NCI-H2107 (cell line): Measurements from ENCODE around the gene HOXA4.
A peak's percentile ranks its signal among the peaks of the same experiment; 100 is the strongest.

ENCODE experiments used
- DNase-seq: peaks from one replicate; lab custom pipeline; 2025; lab: John Stamatoyannopoulos, UW

Gene HOXA4

GRCh38 chr7:27169658-27170425 lies 39.3 kb upstream of the HOXA4 start:
- DNase-seq: no peak

DNA sequence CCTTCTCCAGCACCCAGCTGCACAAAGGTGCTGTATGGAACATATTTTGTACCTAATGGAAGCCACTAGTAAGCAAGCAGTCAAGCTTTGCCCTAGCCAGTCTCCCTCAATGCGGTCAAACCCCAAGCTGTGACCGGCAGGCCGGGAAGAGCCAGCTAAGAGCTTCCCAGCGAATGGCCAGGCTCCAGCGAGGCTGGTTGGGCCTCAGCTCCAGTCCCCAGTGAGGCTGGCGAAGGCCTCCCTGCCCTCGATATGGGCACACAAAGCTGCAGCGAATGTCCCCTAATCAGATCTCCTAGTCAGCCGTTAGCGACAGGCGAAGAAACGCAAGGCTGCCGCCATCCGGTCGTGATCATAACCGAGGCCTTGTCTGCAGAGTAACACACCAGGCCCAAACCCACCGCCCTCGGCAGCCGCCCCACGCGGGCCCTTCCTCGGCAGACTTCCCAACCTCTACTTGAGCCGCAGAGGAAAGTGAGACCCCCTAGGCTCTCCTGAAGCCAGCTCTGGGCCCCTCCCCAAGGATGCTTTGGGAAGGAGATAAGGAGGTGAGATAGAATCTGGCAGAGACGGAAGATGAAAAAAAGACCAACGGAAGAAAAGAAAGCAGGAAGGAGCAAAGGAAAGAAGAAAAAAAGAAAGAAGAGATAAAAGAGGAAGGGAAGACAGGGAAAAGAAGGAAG lies 37.8 kb upstream of the HOXA4 start:
- DNase-seq: no peak

DNA sequence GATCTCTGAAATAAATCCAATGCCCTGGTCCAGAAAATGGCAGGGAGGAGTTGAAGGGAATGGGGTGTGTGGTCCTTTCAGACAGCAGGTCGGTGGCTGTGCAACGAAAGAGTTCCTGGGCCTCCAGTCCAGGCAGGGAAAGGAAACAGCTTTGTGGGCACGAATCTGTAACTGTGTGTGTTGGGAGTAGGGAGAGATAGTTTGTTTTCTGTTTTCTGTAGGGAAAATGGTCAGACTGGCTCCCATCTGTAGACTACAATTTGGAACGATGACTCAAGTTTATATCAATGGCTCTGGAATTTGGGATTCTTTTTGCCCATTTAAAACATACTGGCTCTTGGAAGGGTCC lies 37.3 kb upstream of the HOXA4 start:
- DNase-seq: no peak

- DNase-seq: no peak
Measured at GRCh38 chr7:27166531-27167505, 36.3 kb upstream of the HOXA4 start.

- no peak for DNase-seq
Measured at GRCh38 chr7:27165996-27166530, 35.5 kb upstream of the HOXA4 start.

DNA sequence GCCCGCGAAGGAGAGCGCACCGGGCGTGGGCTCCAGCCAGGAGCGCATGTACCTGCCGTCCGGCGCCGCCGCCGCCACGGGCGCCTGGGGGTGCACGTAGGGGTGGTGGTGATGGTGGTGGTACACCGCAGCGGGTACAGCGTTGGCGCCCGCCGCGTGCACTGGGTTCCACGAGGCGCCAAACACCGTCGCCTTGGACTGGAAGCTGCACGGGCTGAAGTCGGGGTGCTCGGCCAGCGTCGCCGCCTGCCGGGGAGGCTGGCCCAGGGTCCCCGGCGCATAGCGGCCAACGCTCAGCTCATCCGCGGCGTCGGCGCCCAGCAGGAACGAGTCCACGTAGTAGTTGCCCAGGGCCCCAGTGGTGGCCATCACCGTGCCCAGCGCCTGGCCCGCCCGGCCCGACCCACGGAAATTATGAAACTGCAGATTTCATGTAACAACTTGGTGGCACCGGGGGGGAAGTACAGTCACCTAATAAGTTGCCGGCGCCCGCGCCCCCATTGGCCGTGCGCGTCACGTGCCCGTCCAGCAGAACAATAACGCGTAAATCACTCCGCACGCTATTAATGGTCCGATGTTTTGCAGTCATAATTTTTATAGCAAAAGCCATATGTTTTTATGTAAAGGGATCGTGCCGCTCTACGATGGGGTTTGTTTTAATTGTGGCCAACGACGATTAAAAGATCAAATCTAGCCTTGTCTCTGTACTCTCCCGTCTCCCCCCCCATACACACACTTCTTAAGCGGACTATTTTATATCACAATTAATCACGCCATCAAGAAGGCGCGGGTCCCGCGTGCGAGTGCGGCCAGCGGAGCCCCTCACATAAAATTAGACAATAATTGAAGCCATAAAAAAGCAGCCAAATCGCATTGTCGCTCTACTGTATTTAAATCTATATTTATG lies 34.8 kb upstream of the HOXA4 start, which contains the start of gene HOXA9:
TSS of gene HOXA9 (minus strand) at position 449 of the 907 bp plus-strand sequence. CDS start at position 369, 80 bp downstream.
- DNase-seq: no peak

DNA sequence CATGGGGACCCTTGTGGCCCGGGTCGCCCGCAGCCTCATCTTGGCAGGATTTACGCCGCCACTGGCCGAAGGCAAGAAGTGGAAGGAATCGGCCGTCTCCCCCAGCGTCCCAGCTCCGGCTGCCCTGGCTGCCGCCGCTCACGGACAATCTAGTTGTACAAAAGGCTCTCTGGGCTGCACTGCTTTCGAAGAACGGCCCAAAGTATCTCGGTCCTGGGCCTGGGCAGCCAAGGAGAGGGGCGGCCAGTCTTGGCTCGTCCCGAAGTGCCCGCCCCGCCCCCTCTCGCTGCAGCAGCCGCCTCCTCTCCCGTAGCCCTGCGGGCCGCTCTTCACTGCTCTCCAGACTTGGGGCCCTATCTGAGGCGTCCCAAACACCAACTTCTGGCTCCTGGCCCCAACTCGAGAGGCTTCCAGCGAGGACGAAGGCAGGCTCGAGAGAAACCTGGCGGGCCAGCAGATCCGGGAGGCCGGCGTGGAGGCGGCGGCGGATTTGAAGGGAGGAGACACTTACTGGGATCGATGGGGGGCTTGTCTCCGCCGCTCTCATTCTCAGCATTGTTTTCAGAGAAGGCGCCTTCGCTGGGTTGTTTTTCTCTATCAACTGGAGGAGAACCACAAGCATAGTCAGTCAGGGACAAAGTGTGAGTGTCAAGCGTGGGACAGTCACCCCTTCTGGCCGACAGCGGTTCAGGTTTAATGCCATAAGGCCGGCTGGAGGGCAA lies 34.0 kb upstream of the HOXA4 start:
- no peak for DNase-seq

DNA sequence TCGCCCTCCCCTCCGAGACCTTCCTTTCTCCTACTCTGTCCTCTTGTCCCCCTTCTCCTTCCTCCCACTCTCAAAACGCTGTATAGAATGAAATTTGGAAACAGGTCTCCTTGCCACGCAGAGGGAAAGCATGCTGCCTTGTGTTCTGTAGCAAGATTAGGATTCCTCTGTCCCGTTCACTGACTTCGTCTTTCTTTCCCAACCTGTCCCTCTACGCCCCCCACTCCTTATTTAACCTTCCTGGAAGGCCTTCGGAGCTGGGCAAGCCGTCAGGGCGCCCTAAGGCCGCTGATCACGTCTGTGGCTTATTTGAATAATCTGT lies 33.4 kb upstream of the HOXA4 start:
- DNase-seq: no peak

DNA sequence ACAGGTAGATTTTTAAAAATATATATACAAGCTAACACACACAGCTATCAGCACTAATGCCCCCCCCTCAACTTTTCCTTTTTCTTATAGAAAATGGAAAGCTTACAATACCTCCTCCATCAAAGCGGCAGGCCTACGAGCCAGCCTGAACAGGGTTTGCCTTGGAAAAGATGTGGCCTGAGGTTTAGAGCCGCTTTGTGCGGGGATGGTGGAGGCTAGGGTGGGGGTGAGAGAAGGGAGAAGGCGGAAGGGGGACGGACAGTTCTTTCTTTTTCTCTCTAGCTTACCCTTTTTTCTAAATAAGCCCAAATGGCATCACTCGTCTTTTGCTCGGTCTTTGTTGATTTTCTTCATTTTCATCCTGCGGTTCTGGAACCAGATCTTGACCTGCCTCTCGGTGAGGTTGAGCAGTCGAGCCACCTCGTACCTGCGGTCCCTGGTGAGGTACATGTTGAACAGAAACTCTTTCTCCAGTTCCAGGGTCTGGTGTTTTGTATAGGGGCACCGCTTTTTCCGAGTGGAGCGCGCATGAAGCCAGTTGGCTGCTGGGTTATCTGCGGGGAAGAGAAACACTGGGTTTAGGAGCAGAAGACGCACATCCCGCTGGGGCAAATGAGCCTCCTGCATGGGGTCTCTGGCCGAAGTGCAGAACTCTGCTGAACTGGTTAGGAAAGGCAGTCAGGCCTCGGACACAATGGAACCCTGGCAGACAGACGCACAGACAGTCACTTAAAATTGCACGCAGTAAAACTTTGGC lies 32.9 kb upstream of the HOXA4 start:
- DNase-seq: no peak

GRCh38 chr7:27162561-27163287 lies 32.2 kb upstream of the HOXA4 start:
- DNase-seq: no peak

DNA sequence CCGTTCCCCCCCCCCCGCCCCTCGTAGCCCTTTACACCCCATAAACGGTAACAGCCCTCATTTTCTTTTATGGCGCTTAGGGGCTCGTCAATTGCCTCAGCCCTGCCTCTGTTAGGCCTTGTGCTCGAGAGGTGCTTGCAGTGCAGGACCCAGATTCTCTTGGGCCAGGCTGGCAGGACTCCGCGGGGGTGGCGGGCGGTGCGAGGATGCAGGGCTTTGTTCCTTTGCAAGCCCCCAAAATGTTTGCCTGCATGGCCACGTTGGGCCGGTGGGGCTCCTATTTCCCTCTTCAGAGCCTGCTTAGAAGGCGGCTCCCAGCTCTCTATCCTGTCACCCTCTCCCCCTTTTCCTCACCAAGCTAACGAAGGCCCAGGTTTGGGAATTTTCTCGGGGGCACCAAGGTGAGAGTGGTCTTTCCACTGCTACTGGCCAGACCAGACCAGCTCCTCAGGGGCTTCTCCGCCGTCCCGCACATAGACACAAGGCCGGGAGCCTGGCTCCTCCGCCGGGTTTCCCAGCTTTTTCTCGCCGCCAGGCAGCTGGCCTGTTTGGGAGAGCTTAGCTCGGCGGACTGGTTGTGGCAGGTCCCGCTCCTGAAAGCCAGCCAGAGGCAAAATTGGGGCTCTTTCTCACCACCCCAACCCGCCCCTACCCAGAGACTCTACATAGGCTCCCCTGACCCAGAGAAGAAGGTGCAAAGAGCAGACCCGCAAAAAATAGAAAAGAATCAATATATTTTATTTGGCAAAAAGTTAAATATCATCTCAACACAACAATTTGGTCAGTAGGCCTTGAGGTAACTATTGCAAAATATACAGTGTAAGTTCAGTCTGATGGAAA lies 31.4 kb upstream of the HOXA4 start:
- DNase-seq: no peak

GRCh38 chr7:27161214-27161720 lies 30.7 kb upstream of the HOXA4 start:
- no peak for DNase-seq

- DNase-seq: peak; percentile 94
Measured at GRCh38 chr7:27160546-27161213, 30.1 kb upstream of the HOXA4 start.

DNA sequence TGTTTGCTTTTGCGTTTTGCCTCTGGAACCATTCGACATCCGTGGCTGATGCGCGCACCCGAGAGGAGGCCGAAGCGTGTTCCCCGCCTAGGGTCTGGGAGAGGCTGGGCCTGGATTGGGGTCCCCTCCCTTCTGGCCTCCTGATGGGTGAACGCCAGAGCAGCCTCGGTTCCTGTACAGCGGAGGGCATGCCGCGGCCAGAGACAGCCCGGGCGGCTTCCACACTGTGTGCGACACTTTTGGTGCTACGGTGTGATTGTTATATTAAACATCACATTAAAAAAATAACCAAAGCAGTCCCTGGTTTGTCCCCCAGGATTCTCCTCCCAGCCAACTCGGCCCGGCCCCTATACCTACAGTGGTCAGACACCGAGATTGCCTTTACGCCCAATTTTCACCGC lies 29.6 kb upstream of the HOXA4 start:
- no peak for DNase-seq

DNA sequence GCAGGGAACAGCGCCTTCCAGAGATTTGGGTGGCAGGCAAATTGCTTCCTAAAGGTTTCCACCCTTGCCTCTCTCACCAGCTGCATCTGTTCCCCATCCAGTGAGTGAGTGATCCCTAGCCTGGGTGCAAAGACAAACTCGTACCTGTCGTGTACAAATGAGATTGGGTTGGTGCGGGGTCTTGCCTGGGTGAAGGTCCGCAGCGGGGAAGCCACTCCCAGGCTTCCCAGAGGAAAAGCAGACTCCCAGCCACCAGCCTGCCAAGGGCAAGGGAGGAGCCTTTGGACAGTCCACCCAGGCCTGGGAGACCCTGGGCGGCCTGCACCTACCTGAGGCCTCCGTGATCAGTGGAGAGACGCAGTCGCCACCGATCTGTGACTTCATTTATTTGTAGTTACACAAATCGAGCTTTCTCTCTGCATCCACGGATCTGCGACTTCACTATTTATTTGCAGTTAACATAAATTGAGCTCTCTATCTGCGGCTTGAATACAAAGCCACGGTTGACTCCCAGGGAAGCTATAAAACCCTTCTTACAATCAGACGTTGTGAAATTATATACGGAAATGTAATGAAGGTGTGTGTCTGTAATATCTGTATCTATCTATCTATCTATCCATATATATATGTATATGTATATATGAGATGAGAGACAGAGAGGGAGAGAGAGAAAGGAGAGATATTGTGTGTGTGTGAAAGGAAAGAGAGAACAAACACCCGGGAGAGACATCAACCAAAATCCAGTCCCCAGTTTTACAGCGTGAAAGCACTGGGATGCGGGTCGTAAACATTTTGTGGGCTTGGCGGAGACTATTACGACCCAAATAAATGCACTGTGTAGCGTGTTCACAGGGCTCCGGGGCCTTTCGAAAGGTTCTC lies 28.9 kb upstream of the HOXA4 start:
- no peak for DNase-seq
